ENCODE data around the gene INPP5D.

Gene INPP5D

GRCh38 chr2:233250985-233251305 is 190.8 kb downstream of the INPP5D start:
- no peak for DNase-seq

- peak; percentile 98 for DNase-seq
These were observed 191.4 kb downstream of the INPP5D start, which contains the start of gene ATG16L1 for GRCh38 chr2:233251306-233252116. TSS of gene ATG16L1 (plus strand) at chr2:233251673. CDS start at chr2:233251828, 155 bp downstream.

GRCh38 chr2:233252227-233252626 is 192.1 kb downstream of the INPP5D start:
- DNase-seq, result no peak

- DNase-seq, result no peak
These were observed 195.0 kb downstream of the INPP5D start for GRCh38 chr2:233255151-233255550.

- DNase-seq, result no peak
These were observed 195.9 kb downstream of the INPP5D start for GRCh38 chr2:233256048-233256447.

Measured in suppressor macrophage treated with lipopolysaccharide for 4 hours (primary cell).